Spleen (tissue), 7 donors: ENCODE measurements around the gene PIAS1.

Experiments
- POLR2AphosphoS5 ChIP-seq, 3 donors: sonication (generic); formaldehyde crosslinking; IDR thresholded peaks; one replicate each; pipeline ENCODE4 v1.5.1; 2017; ENCODE audit warnings: antibody characterized with exemption in 3 of 3
- TF ChIP-seq, protein P1 (sequence below), 11 experiments: fragments of 200-600 bp in 7 of 11; fragments of 450-650 bp in 4 of 11; sonication (generic) in 4 of 11; IDR thresholded peaks in 8 of 11; conservative IDR thresholded peaks in 3 of 11; 1 replicate in 7 of 11; 2 replicates in 4 of 11; pipeline versions ENCODE4 v1.4.0 to v1.8.0; 2016 to 2021; ENCODE audit warnings: antibody characterized with exemption in 11 of 11, inconsistent platforms in 4 of 11, mild to moderate bottlenecking in 1 of 11
- donor health status: DM: no; HTN: no; CAD: no; lungs with moderate emphysema.
- donor health status: DM: no; HTN: no; CAD: no.
- donor health status: DM: no; HTN: no; CAD: no.

- TF ChIP-seq, protein P1, sequence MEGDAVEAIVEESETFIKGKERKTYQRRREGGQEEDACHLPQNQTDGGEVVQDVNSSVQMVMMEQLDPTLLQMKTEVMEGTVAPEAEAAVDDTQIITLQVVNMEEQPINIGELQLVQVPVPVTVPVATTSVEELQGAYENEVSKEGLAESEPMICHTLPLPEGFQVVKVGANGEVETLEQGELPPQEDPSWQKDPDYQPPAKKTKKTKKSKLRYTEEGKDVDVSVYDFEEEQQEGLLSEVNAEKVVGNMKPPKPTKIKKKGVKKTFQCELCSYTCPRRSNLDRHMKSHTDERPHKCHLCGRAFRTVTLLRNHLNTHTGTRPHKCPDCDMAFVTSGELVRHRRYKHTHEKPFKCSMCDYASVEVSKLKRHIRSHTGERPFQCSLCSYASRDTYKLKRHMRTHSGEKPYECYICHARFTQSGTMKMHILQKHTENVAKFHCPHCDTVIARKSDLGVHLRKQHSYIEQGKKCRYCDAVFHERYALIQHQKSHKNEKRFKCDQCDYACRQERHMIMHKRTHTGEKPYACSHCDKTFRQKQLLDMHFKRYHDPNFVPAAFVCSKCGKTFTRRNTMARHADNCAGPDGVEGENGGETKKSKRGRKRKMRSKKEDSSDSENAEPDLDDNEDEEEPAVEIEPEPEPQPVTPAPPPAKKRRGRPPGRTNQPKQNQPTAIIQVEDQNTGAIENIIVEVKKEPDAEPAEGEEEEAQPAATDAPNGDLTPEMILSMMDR (IDR thresholded peaks at IDR 0.05 in 8 of 11, conservative IDR thresholded peaks at IDR 0.05 in 3 of 11), result no peak
- TF ChIP-seq POLR2AphosphoS5 (IDR thresholded peaks at IDR 0.05), result no peak
These were observed 94.9 kb downstream of the PIAS1 start for GRCh38 chr15:68149059-68149458.
